HG03064 (cell line): Measurements from ENCODE around the gene TRIM51.
"Not testable (repeated sequence)": the region's sequence is repeated elsewhere in the genome, so short reads cannot be mapped to it uniquely, and the experiment has no call there.

Experiments used
- ATAC-seq: cut with Tn5 transposase; IDR thresholded peaks from one replicate; pipeline ENCODE4 v1.9.1; 2021; ENCODE audit warnings: low read depth; ENCODE audit not compliant: unreplicated experiment

Gene TRIM51

GRCh38 chr11:55882997-55883396 lies at the start of gene TRIM51:
Gene TRIM51, plus strand, starts transcription at chr11:55883297. Its CDS starts 2,132 bp downstream, at chr11:55885429.
- ATAC-seq, result not testable (repeated sequence)

- no peak for ATAC-seq
Observed at GRCh38 chr11:55838452-55838851, 44.6 kb upstream of the TRIM51 start, which contains the start of gene OR5D16. Gene OR5D16, plus strand, starts transcription at chr11:55838752. Its CDS starts 0 bp downstream, at chr11:55838752.

- ATAC-seq, result no peak
Observed at GRCh38 chr11:55847453-55847852, 35.6 kb upstream of the TRIM51 start.

GRCh38 chr11:55849037-55849436 lies 34.1 kb upstream of the TRIM51 start:
- no peak for ATAC-seq

GRCh38 chr11:55852141-55852540 lies 31.0 kb upstream of the TRIM51 start:
- no peak for ATAC-seq

GRCh38 chr11:55854704-55855103 lies 28.4 kb upstream of the TRIM51 start:
- no peak for ATAC-seq

GRCh38 chr11:55867354-55867753 lies 15.7 kb upstream of the TRIM51 start:
- not testable (repeated sequence) for ATAC-seq

GRCh38 chr11:55872731-55873130 lies 10.4 kb upstream of the TRIM51 start:
- ATAC-seq, result not testable (repeated sequence)

GRCh38 chr11:55873146-55873545 lies 10.0 kb upstream of the TRIM51 start:
- not testable (repeated sequence) for ATAC-seq

- ATAC-seq, result not testable (repeated sequence)
Observed at GRCh38 chr11:55884995-55885394, 1.9 kb downstream of the TRIM51 start.

- ATAC-seq, result not testable (repeated sequence)
Observed at GRCh38 chr11:55885481-55885880, 2.4 kb downstream of the TRIM51 start.

- ATAC-seq, result no peak
Observed at GRCh38 chr11:55895216-55895615, 12.1 kb downstream of the TRIM51 start.

GRCh38 chr11:55902308-55902707 lies 19.2 kb downstream of the TRIM51 start:
- ATAC-seq, result no peak

GRCh38 chr11:55914482-55914881 lies 31.4 kb downstream of the TRIM51 start, which contains the start of gene OR5W2:
Gene OR5W2, minus strand, starts transcription at chr11:55914582. Its CDS starts 0 bp downstream, at chr11:55914582.
- ATAC-seq, result no peak

GRCh38 chr11:55920537-55920936 lies 37.4 kb downstream of the TRIM51 start:
- ATAC-seq, result no peak

- ATAC-seq, result no peak
Observed at GRCh38 chr11:55936300-55936699, 53.2 kb downstream of the TRIM51 start, which contains the start of gene OR5I1. Gene OR5I1, minus strand, starts transcription at chr11:55936400. Its CDS starts 0 bp downstream, at chr11:55936400.
